Lower leg skin (tissue), 4 donors: ENCODE data around the gene CYFIP1. TPM values are rescaled to one million over a fixed set of nuclear protein-coding genes. Genes with fewer than 3 reads are reported as not detected.

Source experiments
- DNase-seq, 2 donors: peaks; one replicate each; pipeline ENCODE4 v3.0.0-alpha.2; 2019; ENCODE audit warnings: low spot score in 2 of 2
- H3K4me3 ChIP-seq: fragments of 200-600 bp; sonication (generic); 2 replicates; pipeline ENCODE4 v1.5.1; 2017; ENCODE audit warnings: mild to moderate bottlenecking, low read depth; ENCODE audit not compliant: poor library complexity, severe bottlenecking
- CTCF ChIP-seq, 3 donors: fragments of 450-650 bp; IDR thresholded peaks; one replicate each; pipeline ENCODE4 v1.5.1; 2016; ENCODE audit warnings: antibody characterized with exemption in 3 of 3, mild to moderate bottlenecking in 3 of 3, moderate library complexity in 2 of 3
- POLR2A ChIP-seq, 2 donors: fragments of 450-650 bp; IDR thresholded peaks; one replicate each; pipeline ENCODE4 v1.6.1; 2016 to 2017; ENCODE audit warnings: antibody characterized with exemption in 2 of 2, mild to moderate bottlenecking in 1 of 2, moderate library complexity in 1 of 2
- WGBS, 2 donors: methylation state at CpG; one replicate each; pipeline ENCODE4 v1.1.5; 2018; 5-methylcytosine and 5-hydroxymethylcytosine counted together
- intact Hi-C: fragments of 100-400 bp; cut with DNase I; formaldehyde crosslinking; loops from one replicate; pipeline ENCODE4 v1.15.0; 2023; ENCODE audit warnings: low total_unique reads
- total RNA-seq, 4 donors: library from RNA; depleted of rRNA; stranded (reverse); fragments of >200 nt; gene quantifications; one replicate each; pipeline ENCODE4 v1.1.0, GENCODE V29; 2016

Gene CYFIP1
- total RNA-seq, 4 donors from 2014 or later: 81.0 to 108 (median 94.6) TPM

- DNase-seq: no peak
- H3K4me3 ChIP-seq: no peak overlapping the region
- intact Hi-C loops: no loop called here
- TF ChIP-seq POLR2A (IDR thresholded peaks at IDR 0.05): no peak
- no peak for TF ChIP-seq CTCF (IDR thresholded peaks at IDR 0.05)
- 94 to 96% methylated on average over 17 of the region's 17 CpGs for WGBS, 2 donors
Observed at GRCh38 chr15:22893081-22893480, 87.1 kb downstream of the CYFIP1 start.

- no peak overlapping the region for H3K4me3 ChIP-seq
- no peak for DNase-seq
- 88 to 98% methylated on average over 9 of the region's 9 CpGs for WGBS, 2 donors
- intact Hi-C loops: no loop called here
- no peak for TF ChIP-seq POLR2A (IDR thresholded peaks at IDR 0.05)
Observed at GRCh38 chr15:22892333-22892732, 87.8 kb downstream of the CYFIP1 start.

- intact Hi-C loops: no loop called here
- 89 to 97% methylated on average over 33 of the region's 33 CpGs for WGBS, 2 donors
- no peak for DNase-seq
- H3K4me3 ChIP-seq: no peak overlapping the region
- TF ChIP-seq POLR2A (IDR thresholded peaks at IDR 0.05): no peak
- TF ChIP-seq CTCF (IDR thresholded peaks at IDR 0.05): no peak
Observed at GRCh38 chr15:22891426-22892210, 88.5 kb downstream of the CYFIP1 start.

- intact Hi-C loops: no loop called here
- TF ChIP-seq CTCF (IDR thresholded peaks at IDR 0.05) (no peak), POLR2A (IDR thresholded peaks at IDR 0.05) (no peak)
- no peak for DNase-seq
- WGBS, 2 donors: 93 to 99% methylated on average over 11 of the region's 11 CpGs
- no peak overlapping the region for H3K4me3 ChIP-seq
Observed at GRCh38 chr15:22890296-22890695, 89.9 kb downstream of the CYFIP1 start.

GRCh38 chr15:22889146-22889818 lies 90.9 kb downstream of the CYFIP1 start:
- intact Hi-C loops: no loop called here
- DNase-seq: no peak
- TF ChIP-seq CTCF (IDR thresholded peaks at IDR 0.05): no peak
- TF ChIP-seq POLR2A (IDR thresholded peaks at IDR 0.05): no peak
- H3K4me3 ChIP-seq: no peak overlapping the region
- WGBS, 2 donors: 90 to 93% methylated on average over 14 of the region's 14 CpGs

- no peak overlapping the region for H3K4me3 ChIP-seq
- 84 to 89% methylated on average over 9 of the region's 9 CpGs for WGBS, 2 donors
- TF ChIP-seq CTCF (IDR thresholded peaks at IDR 0.05): no peak
- no peak for TF ChIP-seq POLR2A (IDR thresholded peaks at IDR 0.05)
- no peak for DNase-seq
- intact Hi-C loops: no loop called here
Observed at GRCh38 chr15:22888120-22888859, 91.9 kb downstream of the CYFIP1 start.
